GM21528 (cell line): ENCODE data around the gene MED10.

ENCODE experiments used
- ATAC-seq: cut with Tn5 transposase; IDR thresholded peaks from one replicate; pipeline ENCODE4 v1.9.1; 2021; ENCODE audit warnings: mild to moderate bottlenecking, moderate library complexity; ENCODE audit not compliant: unreplicated experiment, low FRiP score

MED10 gene

DNA sequence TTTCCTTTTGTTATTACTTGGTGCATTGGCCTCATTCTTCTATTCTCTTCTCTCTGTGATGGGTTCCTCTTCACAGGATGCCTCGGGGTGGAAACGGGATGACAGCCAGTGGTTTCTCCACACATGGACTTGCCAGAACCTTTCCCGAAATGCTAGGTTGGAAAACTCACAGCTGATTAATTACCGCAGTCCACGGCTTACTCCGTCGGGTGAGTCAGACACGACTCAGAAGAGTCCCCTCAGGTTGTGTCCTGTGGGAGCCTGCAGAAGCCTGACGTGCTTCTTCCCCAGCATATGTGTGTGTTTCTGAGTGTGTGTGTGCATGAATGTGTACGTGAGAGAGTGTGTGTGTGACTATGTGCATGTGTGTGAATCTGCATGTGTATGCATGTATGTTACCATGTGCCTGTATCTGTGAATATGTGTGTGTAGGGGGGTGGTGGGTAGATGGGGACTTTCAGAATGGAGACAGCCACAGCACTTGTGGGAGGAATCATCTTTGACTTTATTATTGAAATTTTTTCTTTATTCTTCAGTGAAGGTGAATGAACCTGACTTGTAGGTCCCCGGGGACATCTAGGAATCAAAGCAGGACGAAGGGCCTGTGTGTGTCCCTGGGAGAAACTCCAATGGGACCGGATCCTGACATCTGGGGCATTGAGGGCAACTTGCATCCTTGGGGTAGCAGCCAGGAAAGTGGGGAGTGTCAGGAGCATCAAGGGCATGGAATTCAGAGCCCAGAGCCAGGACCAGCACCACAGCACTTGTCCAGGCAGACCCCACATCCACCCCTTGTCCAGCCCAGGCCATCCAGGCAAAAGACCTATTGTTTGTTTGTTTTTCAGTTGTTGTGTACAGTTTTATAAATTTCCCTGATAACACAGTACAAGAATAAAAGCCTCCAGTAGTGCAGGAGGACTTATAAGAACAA is 21.9 kb upstream of the MED10 start:
- no peak for ATAC-seq

DNA sequence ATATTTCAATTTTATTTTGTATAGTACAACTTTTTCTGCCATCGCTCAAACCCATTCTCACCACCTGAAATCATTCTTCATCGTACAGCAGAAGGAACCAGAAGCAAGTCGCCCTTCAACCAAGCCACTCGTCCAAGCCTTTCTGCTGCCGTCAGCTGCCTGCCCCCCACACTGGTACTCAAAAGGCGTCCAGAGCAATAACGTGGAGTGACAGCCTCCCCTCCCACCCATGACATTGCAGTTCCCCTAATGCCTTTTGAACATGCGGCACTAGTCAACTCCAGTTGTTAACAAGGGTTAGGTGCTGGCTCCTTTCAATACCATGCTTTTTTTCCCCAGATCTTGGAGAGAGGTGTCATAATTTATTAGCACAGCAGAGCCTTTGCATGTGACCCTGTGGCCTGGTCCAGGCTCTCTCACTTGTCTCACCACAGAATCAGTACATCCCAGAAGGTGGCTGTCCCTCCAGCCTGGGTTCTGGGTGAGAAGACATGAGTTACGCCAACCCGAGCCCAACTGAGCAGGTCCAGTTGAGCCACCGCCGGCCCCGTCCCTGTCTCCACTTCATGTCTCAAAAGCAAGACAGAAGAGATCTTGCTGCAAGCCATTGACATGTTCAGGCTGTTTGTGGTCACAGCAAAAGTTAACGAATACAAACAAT is 20.4 kb upstream of the MED10 start:
- no peak for ATAC-seq

DNA sequence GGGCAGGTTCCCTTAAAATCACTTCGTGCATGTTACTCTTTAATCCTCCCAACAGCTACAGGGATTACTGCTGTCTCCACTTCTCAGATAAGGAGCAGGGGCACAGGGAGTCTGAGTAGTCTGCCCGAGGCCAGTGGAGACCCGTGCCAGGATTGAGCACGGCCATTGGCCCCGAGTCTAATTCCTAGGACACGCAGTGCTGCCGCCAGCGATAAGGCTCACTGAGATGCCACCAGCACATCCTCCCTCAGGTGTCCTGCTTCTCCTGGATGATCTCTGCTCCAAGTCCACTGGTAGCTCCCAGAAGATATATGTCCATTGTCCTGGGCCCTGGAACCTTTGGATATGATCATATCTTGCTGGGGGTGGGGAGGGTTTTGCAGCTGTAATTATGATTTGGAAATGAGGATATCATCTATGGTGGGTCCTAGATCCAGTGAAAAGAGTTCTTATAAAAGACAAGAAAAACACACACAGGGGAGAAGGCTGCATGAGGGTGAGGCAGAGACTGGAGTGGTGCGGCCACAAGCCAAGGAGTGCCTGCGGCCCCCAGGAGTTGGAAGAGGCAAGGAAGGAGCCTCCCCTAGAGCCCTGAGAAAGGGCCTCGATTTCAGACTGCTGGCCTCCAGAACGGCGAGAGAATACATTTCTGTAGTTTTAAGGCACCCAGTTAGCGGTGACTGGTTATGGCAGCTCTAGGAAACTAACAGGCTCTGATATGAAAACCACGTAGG is 19.4 kb upstream of the MED10 start:
- ATAC-seq: no peak

DNA sequence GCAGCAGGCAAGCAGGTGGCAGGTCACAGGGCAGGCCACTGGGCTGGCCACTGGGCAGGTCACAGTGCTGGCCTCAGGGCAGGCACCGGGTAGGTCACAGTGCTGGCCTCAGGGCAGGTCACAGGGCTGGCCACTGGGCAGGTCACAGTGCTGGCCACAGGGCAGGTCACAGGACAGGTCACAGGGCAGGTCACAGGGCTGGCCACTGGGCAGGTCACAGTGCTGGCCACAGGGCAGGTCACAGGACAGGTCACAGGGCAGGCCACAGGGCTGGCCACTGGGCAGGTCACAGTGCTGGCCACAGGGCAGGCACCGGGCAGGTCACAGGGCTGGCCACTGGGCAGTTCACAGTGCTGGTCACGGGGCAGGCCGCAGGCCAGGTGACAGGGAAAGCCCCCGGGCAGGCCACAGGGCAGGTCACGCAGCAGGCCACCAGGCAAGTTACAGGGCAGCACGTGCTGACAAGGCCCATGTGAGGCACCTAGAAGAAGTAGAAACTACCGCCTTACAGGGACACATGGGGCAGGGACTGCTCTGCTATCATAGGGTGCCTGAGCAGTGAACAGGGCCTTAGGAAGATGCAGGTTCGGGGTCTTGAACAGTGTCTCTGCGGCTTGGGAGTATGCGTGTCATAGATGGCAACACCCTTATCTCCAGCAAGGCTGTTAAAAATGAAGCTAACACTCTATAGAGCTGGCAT is 18.6 kb upstream of the MED10 start:
- ATAC-seq: no peak

DNA sequence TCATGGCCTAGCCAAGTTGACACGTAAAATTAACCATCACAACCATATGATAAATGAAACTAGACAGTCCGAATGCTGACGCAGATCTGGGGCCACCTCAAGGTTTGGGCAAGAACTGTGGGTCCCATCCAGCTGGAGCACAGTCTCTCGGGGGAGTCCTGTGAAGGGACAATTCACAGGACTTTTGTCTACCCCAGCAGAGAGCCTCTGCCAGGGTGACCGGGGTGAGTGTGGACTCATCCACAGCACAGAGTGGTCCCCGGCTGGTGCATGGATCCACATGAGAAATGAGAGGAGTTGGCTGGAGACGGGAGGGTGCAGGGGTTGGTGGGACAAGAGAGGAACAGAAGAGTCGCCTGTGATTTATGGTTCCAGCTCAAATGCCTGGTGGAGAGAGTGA is 17.7 kb upstream of the MED10 start:
- ATAC-seq: no peak

DNA sequence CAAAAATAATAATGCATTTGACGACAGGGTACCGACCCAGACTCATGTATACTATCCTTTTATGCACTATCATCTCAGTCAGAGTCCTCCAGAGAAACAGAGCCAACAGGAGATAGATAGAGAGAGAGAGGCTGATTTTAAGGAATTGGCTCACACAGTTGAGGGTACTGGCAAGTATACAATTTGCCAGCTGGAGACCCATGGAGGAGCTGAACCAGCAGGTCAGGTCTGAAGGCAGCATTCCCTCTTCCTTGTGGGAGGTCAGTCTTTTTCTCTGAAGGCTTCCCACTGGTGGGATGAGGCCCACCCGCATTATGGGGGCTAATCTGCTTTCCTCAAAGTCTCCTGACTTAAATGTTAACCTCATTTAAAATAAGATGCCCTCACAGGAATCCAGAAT is 17.3 kb upstream of the MED10 start:
- no peak for ATAC-seq

DNA sequence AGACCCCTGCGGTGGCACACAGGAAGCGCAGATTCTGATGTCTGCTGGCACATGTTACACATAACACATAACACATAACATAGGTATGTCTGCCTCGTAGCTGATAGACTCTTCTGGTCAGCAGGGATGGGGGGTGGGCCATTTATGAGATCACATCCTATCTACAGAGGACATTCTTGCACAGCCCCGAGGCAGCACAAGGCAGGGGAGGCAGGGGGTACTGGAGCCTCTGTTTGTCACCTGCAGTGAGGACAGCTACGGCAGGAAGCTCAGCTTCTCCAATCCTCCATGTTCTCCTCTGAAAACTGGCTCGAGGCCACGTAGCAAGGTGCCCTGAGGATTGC is 16.7 kb upstream of the MED10 start:
- no peak for ATAC-seq

DNA sequence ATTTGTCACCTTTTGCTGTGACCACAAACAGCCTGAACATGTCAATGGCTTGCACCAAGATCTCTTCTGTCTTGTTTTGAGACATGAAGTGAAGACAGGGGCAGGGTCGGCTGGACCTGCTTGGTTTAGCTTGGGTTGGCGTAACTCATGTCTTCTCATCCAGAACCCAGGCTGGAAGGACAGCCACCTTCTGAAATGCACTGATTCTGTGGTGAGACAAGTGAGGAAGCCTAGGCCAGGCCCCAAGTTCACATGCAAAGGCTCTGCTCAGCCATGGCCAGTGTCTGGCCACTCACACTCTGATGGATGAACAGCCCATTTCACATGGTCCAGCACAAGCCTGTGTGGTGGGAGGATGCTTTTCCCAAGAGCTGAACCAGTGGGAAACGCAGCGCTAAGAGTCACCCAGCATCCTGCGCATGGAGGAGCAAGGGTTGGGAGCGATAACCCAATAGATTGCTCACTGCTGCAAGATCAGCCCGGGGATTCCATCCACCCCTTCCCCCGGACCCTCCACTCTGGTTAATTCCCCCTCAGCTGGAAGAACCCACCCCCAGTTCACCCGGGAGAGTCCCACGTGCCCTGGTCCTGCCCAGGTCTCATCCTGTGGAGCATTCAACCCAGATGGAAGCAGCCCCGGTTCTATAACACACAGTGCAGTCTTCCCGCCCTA is 16.2 kb upstream of the MED10 start:
- no peak for ATAC-seq

DNA sequence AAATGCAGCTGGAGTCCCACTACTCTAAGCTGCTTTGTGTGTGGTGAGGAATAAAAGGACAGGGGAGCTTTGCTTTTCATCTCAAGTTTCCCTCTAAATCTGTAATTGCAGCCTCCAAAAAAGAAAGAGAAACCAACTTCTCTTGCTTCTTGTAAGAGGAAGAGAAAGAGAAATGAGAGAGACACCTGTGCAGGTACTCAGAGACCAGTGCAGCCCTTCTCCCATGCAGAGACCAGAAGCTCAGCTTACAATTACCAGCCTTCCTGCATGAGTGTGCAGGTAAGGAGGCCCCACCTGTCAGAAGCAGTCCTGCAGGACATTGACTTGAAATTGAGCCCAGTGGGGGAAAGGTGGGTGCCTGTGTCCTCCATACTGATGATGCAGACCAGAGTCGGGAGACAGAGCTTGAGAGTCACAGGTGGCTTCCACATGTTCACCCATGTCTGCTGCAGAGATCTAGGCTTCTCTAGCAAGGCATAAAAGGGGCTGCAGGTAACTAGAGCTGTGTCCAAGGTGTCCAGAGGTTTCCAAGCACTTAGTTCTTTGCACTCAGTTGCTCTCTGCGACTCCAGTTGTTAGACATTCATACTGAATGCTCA is 15.3 kb upstream of the MED10 start:
- no peak for ATAC-seq

DNA sequence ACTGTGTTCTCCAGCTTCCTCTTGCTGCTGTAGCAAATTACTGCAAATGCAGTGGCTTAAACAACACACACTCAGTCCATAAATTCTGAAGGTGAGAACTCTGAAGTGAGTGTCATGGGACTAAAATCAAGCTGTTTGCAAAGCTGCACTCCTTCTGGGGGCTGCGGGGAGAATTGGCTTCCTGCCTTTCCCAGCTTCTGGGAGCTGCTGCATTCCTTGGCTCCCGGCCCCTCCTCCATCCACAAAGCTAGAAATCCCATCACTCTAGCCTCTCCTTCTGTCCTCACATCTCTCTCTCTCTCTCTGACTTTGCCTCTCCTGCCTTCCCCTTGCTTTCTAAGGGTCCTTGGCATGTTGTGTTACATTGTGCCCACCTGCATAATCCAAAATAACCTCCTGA is 14.2 kb upstream of the MED10 start:
- ATAC-seq: no peak

DNA sequence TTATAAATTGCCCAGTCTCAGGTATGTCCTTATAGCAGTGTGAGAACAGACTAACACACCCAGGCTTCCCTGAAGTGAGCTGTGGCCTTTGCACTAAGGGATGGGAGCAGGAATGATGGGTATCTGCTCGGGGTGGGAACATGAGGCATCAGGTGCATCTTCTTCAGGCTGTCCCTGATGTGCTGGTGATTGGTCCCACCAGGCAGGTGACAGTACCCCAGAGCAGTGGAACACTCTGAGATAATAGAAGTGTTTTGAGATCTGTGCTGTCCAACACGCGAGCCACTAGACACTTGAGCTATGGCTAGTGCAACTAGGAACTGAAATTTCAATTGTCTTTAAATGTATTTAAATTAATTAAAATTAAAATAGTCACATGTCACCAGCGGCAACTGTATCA is 12.8 kb upstream of the MED10 start:
- ATAC-seq: no peak

DNA sequence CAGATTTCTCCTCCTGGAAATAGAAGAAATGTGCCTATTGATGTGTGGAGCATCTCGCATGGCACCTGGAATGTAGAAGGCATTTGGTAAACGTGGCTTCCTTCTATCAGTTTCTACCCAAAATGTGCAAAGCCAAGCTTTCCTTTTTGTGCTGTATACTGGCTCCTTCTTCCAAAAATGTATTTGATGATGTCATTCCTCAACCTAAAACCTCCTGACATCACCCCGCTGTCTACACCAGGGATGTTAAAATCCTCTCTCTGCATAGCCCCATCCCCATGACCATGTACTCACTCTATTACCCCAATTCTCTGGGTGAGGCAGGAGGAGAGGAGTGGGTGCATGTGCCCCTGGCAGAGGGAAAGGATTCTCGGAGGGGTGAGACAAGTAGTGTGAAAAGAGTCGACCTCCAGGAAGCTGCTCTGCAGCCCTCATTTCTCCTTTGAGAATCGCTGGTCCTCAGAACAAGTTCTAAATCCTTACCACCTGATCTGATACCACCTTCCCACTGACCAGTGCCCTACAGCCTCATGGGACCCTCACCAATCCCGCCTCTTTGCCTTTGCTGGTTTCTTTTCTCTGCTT is 11.7 kb upstream of the MED10 start:
- ATAC-seq: no peak

DNA sequence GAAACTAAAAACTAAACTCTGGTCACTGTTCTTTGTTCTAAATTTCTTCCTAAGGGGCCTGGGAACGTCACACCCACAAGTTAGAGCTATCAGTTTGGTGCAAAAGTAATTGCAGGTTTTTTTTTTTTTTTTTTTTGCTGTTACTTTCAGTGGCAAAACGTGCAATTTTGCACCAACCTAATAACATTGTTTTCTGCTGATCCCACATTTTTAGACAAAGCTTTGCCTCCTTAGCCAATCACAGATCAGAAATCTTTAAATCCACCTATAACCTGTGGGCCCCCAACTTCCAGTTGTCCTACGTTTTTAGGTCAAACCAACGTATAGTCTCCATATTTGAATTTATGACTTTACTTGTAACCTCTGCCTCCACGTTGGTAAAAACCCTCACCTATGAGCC is 11.1 kb upstream of the MED10 start:
- ATAC-seq: no peak

DNA sequence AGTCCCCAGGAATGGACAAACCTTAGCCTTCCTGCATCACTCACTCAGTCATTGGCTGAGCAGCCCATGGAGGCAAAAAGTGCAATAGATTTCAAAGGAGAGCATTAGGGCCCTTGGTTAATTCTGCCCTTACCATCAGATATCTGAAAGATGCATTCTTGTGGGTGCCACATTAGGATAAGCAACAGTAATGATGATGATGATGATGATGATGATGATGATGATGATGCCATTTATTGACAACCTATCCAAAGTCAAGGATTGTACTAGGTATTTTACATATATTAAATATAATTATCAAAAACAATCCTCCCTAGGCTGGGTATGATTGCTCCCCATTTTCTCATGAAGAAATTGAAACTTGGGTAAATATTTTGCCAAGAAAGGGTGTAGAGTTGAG is 9.6 kb upstream of the MED10 start:
- no peak for ATAC-seq

DNA sequence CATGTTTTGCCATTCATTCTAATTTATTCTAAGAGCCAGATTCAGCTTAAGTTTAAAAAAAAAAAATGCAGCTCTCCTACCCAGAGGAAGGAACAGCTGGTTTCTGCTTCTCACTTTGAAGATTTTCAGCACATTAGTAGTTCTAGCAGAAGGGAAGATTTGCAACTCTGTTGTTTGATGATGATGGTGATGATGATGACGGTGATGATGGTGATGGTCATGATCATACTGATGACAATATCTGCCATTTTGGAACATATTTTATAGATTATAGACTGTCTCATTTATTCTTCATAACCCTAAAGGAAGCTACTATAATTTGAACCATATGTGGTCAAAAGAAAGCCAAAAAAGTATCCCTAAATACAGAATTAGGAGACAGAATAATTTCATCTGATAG is 7.9 kb upstream of the MED10 start:
- no peak for ATAC-seq

DNA sequence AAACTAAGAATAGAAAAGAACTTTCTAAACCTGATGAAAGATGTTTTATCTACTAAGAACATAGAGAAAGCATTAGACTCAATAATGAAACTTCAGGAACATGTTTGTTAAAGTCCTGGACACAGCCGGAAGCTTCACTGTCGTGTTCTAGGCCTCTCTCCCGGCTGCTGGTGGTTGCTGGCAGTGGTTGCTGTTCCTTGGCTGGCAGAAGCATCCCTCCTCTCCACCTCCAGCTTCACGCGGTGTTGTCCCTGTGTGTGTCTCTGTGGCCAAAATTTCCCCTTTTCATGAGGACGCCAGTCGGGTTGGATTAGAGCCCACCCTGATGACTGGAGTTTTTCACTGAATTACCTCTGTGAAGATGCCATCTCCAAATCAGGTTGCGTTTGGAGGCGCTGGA is 6.5 kb upstream of the MED10 start:
- ATAC-seq: no peak

DNA sequence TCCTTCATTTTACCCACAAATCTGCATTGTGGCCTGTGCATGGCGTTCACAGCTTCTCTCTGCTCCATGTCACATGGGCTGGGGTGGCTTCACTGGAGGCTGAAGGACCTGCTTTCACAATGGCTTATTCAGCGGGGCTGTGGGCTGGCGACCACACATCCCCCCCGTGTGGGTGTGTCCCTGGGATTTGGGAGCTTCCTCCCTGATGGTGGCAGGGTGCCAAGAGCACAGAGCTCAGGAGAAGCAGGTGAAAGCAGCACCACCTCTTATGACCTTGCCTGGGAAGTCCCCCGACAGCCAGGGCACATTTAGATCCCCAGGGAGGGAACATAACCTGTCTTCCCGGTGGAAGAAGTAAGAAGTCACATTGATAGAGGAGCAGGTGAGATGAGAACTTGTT is 5.0 kb upstream of the MED10 start:
- no peak for ATAC-seq

DNA sequence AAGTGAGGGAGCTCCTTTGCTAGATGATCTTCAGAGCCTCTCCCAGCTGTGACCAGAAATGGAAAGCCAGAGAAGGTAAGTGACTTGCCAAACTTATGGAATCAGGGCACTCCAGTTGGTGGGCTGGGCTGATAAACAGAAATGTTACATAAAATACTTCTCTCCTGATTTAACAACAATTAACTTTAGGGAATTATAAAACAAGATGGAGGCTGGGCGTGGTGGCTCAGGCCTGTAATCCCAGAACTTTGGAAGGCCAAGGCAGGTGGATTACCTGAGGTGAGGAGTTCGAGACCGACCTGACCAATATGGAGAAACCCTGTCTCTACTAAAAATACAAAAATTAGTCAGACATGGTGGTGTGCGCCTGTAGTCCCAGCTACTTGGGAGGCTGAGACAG is 899 bp upstream of the MED10 start:
- ATAC-seq: no peak

DNA sequence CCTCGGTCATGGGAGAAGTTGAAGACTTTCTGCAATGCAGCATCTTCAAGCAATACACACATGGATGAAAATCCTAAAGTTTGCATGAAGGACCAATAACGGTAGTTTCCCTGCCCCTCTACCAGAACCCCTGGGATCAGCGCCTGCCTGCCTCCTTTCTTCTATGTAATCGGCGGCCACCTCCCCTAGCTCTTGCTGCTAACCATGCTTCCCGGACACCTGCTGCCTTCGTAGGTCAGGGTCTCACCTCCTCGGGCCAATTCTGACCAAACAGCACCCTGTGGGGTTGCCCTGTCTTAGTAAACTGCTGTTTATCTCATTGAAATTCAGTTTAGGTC is 388 bp upstream of the MED10 start:
- peak; percentile 40 for ATAC-seq

DNA sequence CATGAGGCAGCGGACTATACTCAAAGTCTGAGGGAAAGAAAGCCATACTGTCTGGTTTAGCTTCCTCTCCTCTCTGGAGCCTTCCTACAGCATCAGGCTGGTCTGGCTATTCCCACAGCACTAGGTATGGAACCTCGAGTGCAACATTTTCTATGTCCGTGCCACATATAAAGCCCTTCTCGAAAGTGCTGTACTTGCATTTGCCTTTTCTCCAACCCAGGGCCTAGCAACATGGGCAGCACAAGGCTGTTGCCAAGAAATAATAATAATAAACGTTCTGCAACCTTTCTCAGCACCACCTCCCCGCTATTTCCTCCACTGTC is 804 bp downstream of the MED10 start:
- ATAC-seq: no peak
